Measurements from ENCODE around the gene TBC1D1.
A peak's percentile ranks its signal among the peaks of the same experiment; 100 is the strongest.

Gene TBC1D1

DNA sequence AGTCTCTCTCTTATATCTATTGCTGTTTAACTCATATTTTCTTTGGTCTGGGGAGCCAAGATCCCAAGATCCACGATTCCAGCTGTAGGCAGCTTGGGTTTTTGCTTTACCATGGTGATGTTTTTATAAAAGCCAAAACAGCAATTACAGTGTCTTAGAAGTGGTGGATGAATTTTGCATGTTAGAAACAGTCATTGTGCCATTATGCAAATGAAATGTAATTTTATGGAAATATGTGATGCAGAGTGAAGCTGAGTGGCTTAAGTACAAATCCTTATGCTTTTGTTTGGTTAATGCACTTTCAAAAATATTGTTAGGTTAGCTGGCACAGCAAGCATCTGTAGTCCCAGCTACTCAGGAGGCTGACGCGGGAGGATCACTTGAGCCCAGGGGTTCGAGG, 36.5 kb downstream of the TBC1D1 start:
- DNase-seq, result no peak

DNA sequence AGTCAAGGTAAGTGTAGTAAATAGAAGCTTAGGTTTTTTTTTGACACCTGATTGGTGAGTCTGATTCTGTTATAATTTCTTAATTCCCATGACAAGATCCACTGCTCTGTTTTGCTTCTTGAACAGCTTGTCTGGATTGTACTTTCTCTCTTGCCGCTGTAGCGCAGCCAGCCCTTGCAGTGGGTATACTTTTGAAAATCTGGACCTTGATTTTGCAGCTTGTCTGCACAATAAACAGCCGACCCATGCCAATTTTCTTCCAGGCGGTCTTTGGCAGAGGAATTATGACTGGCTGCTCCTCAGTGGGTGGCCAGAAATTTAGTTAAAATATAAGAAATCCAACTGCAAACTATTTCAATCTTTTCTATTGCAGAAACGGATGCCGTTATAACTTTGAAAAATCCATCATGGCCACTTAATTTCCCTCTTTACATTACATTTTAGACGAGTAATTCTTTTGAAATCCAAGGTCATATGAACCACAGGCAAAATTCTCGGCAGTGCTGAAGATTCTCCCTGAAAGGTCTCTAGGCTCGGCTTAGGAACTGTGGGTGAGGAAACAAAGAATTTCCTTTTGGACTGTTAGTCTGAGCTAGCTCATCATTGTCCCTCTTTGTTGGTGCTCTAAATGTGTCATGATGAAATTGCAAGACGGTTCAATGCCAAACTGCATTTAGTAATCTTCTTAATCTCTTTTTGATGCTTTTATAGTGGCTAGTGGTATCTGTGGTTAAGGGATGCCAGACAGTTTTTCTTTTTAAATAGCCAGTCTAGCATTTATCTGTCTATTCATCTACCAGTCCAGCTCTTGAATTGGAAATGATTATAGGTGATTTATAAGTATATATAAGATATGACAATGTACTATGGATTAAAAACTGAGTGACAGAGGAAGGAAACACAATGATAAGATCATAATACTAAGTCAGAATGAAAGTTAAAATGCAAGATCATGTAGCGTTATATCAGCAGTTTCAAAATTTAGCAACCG, 37.8 kb downstream of the TBC1D1 start:
- DNase-seq, result no peak

DNA sequence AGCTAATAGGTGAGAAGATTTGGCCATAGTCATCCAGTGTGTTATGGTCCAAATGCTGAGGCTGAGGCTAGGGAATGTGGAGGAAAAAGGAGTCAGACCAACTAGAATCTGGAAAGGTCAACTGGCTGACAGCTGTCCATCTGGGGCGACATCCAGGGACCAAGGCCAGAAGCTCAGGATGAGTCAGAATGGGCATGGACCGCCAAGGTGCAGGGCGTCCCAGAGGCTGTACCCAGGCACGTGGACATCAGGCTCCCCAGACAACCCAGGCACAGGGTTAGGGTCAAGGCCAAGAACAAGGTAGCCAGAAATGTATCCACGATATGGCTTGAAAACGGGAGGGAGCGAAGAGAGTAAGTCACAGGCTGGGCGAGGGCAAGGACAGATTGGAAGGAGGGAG, 43.2 kb downstream of the TBC1D1 start:
- DNase-seq, result no peak

DNA sequence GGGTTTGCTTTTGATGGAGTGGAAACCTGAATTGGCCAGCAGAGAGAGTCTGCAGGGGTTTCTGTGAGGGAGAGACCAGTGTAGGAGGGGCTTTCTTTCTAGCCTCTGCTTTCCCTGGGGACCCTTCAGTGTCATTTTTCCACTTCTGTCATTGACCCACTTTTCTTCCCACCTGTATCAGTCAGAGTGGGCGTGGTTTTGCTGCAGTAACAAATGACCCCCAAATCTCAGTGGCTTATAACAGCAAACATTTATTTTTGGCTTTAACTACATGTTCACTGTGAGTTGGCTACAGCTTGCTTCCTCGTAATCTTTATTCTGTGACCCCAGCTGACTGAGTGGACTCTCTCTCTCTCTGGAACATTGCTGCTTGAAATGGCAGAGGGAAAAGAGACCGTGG, 43.7 kb downstream of the TBC1D1 start:
- no peak for DNase-seq

DNA sequence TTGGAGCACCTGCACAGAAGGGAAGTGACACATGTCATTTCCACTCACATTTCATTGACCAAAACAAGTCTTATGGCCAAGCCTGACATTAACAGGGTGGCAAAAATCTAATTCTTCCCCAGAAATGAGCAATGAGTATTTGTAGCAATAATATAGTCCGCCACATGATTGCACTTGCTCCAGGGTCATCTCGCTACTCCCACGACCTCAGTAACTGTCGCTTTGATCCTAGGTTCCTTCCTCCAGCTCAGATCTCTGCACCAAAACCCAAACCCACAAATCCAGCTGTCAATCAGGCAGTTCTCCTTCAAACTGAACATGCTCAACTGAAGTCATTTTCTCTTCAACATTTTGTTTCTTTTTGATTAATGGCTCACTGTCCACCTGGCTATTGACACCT, 44.1 kb downstream of the TBC1D1 start:
- DNase-seq, result no peak

DNA sequence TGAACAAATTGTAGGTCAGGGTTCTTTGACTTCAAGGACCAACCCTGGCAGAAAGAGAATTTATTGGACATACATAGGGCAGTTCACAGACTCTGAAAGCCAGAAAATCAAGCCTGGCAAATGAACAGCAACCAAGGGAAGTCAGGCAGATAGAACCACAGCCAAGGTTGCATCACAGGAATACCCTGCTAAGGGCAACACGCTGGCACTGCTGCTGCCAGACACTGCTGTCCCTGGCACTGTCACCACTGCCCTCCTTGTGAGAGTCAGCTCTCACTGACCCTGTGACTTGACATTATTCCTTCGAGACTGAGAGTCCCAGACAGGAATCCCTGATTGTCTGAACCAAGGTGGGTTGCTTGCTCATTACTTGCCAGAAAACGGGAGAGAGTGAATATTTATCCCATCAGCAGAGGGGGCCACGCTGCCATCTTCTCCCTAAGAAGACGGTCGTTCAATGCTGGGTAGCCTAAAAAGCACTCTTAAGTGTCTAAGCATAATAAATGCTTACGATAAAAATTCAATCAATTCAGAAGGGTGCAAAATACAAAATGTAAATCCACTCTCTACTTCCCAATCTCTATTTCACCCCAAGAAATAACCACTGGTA, 46.1 kb downstream of the TBC1D1 start:
- DNase-seq, result peak; percentile 15

DNA sequence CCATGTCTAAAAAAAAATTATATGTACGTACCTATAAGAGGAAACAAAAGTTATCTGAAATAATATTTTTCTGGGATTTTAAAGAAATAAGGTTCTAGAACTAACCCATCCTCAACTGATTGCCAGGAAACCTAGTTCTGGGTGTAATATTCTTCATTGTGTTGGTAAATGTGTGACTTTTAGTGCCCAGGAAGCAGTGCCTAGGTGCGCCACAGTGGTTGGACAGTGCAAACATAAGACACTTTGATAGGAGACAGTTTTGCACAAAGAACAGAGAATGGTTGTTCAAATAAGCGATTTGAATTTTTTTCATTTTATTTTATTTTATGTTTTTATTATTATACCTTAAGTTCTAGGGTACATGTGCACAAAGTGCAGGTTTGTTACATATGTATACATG, 47.3 kb downstream of the TBC1D1 start:
- no peak for DNase-seq

DNA sequence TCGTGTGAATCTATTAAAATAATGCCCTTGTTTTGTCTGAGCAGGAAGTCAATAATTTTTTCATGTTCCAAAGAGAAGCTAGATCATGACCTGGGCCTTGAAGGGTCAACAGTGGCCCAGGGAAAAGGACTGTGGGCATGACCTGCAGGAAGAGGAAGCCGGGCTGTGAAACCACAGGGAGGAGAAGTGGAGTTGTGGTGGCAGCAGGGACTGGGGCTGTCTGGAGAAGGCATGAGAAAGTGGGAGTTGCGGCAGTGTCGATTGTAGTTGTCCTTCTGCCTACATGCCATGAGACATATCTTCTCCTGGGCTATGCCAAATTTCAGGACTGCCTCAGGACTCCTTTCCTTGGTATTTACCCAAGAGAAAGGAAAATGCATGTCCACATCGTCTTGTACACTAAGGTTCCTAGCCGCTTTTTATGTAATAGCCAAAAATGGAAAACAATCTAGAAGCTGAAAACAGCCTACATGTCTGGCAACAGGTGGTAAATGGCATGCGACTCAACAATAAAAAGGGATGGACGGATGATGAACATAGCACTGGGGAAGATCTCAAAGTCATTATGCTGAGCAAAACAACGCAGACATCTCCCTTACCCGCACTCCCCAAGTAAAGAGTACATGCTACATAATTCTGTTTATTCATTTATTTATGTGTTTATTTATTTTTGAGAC, 55.8 kb downstream of the TBC1D1 start:
- DNase-seq, result no peak

DNA sequence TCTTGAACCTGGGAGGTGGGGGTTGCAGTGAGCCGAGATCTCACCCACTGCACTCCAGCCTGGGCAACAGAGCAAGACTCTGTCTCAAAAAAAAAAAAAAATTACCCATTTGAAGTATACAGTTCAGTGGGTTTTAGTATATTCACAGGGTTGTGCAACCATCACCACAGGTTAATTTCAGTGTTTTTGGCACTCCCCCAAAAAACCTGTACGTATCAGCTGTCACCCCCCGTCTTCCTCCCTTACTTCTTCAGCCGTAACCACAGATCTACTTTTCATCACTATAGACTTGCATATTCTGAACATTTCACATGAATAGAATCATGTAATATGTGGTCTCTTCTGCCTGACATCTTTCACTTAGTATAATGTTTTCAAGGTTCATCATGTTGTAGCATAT, 57.7 kb downstream of the TBC1D1 start:
- peak; percentile 1 for DNase-seq

DNA sequence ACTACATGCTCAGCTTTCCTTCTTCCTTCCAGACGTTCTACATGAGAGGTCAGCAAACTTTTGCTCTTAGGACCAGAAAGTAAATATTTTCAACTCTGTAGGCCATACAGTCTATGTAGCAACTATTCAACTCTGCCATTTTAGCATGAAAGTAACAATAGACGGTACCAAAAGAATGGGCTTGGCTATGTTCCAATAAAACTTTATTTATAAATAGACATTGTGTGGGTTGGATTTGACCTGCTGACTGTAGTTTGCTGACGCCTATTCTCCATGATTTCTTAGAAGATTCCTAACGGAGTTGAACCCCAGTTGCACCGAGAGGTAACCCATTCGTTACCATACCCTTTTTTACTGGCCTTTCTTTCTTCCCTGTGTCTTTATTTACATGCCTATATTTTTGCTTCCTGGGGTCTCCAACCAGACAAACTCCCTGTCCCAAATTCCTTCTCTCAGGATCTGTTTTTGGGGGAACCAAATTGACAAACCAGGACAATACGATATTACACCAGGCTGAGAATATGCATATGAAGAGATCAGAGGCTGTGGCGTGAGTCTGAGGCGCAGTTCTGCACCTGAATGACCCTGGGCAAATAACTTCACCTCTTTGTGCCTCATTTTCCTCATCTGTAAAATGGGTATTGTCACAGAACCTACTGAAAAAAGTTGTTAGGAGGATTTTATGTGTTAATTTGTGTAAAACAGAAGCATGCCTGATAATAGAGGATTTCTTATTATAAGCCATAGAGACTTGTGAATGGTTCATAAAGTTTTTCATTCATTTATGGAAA, 58.9 kb downstream of the TBC1D1 start:
- no peak for DNase-seq

DNA sequence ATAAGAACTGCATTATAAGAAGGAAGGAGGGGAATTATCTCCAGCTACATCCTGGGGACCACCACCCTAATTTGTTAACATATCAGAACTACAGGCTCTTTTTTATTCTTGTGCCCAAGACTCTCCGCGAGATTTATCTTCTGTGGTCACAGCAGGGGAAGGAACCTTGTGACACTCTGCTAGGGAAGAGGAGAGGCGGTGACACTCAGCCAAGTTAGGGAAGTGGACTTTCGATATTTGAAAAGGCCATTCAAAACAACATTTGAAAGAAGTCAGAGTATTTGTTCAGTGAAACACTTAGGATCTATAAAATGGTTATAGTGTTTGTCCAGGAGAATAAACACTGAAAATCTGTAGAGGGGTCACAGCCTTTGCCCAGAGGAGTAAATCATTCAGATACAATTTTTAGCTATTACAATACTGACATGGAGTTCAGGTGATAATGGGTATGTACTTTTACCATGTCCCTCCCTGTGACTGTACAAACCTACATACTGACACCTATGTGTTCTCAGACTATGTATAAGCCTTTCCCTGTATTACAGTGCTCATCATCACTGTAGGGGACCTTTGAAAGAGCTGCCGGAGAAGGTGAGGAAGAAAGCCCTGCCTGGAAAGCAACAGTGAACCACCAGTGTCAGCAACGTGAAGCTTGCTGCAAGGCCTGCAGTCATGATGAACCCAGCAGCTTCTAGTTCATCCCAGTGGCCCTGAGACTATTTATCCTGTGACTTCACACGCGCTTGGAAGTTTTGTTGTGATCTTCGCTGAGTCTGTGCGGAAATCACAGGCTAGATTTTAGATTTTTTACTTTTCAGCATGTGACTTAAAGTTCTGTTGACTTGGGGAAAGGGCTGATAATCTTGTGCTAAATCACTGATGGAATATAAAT, 60.8 kb downstream of the TBC1D1 start:
- DNase-seq, result no peak

DNA sequence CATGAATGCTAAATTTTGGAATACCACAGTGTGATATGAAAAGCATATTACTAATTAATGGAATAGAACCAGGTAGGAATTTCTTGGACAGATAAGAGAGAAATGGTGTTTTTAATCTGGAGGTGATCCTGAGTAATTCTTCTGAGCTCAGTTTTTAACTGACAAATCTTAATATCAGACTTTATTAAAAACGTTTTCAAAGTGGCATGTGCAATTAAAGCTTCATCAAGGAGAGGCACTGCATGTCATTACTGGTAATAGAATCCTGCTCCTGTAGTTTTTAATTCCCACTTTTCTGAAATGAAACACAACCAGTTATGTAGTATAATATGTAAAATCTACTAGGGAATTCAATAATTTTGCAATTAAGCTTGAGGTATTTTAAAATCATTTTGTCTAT, 62.3 kb downstream of the TBC1D1 start:
- DNase-seq, result no peak

DNA sequence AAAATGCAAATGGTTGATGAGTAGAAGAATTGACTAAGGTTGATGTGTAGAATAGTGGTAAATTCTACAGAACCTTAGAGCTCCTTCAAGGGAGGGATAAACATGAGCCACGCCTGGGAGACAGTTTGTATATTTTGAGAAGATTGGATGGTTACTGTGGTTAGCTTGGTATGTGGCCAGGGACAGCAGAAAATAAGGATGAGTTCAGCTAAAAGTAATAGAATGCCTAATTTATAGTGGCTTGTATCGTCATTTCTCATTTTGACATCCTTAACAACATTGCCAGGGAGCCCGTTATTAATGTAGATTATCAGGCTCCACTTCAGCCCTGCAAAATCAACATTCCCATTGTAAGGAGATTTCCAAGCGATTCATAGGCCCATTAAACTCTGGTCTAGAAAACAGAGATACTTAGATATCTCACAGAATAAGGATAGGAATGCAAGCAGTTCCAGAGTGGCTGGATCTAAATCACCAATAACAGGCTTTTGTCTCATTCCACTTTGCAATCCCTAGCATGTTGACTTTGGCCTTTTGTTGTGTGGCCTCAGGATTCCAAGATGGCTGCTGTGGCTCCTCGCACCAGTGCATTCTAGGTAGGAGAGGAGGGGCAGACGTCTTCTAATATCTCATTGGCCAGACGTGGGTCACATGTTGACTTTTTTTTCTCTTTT, 62.9 kb downstream of the TBC1D1 start:
- no peak for DNase-seq

DNA sequence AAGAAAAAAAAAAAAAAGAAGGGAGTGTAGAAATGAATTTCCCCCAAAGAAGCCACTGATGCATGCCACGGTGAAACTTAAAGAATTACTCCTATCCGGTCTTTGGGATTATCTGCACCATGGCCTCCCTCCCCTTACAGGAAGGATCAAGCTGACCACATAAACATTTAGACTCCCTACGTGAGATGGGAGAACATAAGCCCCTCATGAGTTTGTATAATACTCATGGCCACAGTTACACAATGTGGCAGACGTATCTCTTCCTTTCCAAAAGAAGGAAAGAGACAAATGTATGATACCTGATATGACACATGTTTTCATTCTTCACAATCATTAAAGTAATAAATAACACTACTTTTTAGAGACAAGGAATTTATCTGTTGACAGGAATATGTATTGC, 66.1 kb downstream of the TBC1D1 start:
- DNase-seq, result no peak

DNA sequence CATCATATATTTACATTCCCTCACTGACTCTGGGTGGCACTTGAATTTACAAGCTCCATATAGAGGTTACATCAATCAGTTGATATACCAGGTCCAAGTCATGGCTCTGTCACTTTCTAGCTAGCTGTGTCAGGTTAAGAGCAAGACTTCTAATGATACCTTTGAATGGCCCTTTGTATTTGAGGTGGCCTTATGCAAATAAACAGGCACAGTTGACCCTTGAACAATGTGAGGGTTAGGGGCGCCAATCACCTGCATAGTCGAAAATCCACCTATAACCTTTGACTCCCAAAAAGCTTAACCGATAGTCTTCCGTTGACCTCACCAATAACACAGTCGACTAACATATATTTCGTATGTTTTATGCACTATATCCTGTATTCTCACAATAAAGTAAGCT, 68.0 kb downstream of the TBC1D1 start:
- DNase-seq, result no peak

DNA sequence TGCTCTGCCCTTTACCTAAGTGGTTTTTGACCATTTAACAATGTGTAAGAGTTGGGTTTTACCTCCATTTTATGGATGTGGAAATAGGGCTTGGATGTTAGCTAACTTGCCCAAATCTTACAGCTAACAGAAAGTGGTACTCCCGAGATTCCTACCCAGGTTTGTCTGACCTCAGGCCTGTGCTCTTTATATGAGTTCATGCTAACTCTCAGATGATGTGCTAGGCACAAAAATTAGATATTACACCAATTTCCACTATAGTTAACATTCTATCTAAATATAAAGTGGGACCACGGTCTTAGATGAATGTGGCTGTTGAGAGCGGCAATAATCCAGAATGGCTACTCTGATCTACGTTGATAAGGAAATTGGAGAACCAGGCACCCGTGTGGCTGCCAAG, 69.2 kb downstream of the TBC1D1 start, which contains the start of gene PTTG2:
Gene PTTG2, plus strand, starts transcription at position 301 of the 400 bp plus-strand sequence. Its CDS starts 37 bp downstream, at position 338.
- DNase-seq, result no peak

DNA sequence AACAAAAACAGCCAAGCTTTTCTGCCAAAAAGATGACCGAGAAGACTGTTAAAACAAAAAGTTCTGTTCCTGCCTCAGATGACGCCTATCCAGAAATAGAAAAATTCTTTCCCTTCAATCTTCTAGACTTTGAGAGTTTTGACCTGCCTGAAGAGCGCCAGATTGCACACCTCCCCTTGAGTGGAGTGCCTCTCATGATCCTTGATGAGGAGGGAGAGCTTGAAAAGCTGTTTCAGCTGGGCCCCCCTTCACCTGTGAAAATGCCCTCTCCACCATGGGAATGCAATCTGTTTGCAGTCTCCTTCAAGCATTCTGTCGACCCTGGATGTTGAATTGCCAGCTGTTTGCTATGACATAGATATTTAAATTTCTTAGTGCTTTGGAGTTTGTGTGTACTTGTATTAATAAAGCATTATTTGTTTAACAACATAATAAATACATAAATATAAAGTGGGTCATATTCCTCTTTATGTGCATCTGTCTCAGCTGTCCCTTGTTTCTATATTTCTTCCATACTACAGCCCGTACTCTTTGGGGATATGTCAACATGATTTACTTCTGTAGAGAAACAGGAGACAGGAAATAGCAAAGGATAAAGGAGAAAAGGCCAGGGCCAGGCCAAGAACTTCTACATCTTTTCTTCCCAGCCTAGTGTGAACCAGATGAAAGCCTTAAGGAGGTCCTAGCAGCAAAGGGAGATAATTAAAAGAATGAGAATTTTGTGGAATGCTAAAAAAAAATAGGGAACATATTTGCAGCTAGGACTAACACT, 70.0 kb downstream of the TBC1D1 start:
- no peak for DNase-seq

DNA sequence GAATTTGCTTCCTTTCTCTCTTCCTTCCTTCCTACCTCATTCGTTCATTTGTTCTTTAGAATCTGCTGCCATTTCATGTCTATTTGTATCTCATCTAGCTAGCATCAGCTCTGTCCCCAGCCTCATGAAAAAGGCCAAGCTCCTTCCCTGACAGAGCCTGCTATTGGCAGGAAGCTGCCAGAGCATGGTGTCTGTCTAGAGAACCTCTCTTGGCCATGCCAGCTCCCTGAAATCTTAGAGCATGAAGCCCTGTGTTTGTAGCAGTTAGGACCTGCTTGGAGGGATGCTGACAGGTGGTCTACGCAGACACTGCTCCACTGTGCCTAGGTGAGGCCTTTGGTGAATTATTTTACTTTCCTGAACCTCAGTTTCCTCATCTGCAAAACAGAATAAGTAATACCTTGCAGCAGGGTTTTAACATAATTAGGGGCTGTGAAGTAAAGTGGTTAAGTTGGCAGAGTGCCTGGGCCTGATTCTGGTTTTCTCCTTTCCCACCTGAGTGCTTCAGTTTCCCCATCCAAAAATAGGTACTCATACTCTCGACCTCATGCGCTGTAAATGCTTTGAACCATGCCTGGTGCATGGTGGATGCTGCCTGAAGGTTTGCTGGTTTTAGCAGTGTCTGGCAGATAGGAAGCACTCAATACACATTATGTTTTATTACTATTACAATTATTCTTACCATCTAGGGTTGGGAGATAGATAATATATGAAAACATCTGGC, 74.0 kb downstream of the TBC1D1 start:
- DNase-seq, result peak; percentile 51

DNA sequence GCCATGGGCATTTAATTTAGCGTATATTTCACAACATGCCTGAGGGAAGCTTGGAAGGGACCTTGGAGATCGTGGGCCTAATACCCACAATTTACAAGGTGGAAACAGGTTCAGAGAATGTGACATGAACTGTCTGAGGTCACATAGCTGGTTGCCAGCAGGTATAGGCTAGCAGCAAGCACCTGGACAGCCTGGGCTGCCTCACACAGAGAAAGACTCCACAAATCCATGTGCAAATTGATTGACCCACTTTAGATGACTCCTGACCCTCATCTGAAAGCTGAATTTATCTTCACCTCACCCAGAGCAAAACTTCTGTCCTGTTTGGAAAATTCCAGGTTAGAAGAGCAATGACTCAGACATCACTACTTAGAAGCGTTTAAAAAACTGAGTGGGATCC, 75.2 kb downstream of the TBC1D1 start:
- no peak for DNase-seq

DNA sequence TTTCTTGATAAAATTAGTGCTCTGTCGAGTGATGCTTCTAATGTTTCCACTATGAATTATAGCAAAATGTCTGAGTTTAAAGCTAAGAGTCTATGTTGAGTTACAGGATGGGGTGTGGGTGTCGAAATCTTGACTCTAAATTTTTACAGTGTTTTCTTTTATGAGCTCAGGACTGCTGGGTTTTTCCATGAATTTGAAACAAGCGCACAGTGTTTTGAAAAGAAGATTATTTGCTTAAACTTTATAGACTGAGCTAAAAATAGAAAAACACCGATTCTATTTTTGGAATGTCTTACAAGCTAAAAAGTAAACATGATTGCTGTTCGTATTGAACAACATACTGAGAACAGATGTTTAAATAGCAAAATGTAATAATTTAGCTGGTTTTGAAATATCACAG, 76.9 kb downstream of the TBC1D1 start:
- no peak for DNase-seq
